Right lobe of liver (tissue), 6 donors: ENCODE results near the gene CCT3. TPM values are rescaled to one million over a fixed set of nuclear protein-coding genes. Genes with fewer than 3 reads are reported as not detected.
"Not testable (repeated sequence)": the region's sequence is repeated elsewhere in the genome, so short reads cannot be mapped to it uniquely, and the experiment has no call there.

ENCODE experiments used
- ATAC-seq, 4 donors: fragments of 200-7000 bp; cut with Tn5 transposase; one replicate each; pipeline ENCODE4 v1.9.1; 2020; ENCODE audit warnings: mild to moderate bottlenecking in 4 of 4, moderate library complexity in 4 of 4
- DNase-seq, 3 donors: peaks; one replicate each; pipeline ENCODE4 v3.0.0-alpha.2; 2020
- H3K27ac ChIP-seq, 3 donors: fragments of 200-600 bp; one replicate each; pipeline ENCODE4 v1.8.0; 2022
- H3K27me3 ChIP-seq, 2 donors: fragments of 200-600 bp; one replicate each; pipeline ENCODE4 v1.8.0; 2022
- H3K36me3 ChIP-seq, 4 donors: fragments of 200-600 bp; sonication (generic) in 1 of 4; one replicate each; pipeline versions ENCODE4 v1.5.1 to v1.8.0; 2017 to 2022; ENCODE audit warnings: control low read depth in 1 of 4
- H3K4me1 ChIP-seq, 4 donors: fragments of 200-600 bp; sonication (generic) in 1 of 4; one replicate each; pipeline versions ENCODE4 v1.5.1 to v1.8.0; 2017 to 2022; ENCODE audit warnings: control low read depth in 1 of 4
- H3K4me3 ChIP-seq, 3 donors: fragments of 200-600 bp; one replicate each; pipeline ENCODE4 v1.8.0; 2022
- H3K9me3 ChIP-seq, 4 donors: fragments of 200-600 bp; sonication (generic) in 1 of 4; one replicate each; pipeline versions ENCODE4 v1.5.1 to v1.8.0; 2017 to 2022; ENCODE audit warnings: control low read depth in 1 of 4
- CTCF ChIP-seq, 4 donors: fragments of 200-600 bp in 3 of 4; fragments of 450-650 bp in 1 of 4; IDR thresholded peaks; one replicate each; pipeline versions ENCODE4 v1.5.1 to v1.8.0; 2016 to 2022; ENCODE audit warnings: antibody characterized with exemption in 4 of 4, mild to moderate bottlenecking in 2 of 4
- POLR2A ChIP-seq: fragments of 450-650 bp; IDR thresholded peaks from one replicate; pipeline ENCODE4 v1.6.1; 2017; ENCODE audit warnings: antibody characterized with exemption, mild to moderate bottlenecking
- WGBS: methylation state at CpG from one replicate; pipeline ENCODE4 v1.1.6; 2018; ENCODE audit warnings: low coverage, low lambda C conversion rate; ENCODE audit not compliant: insufficient coverage; ENCODE audit errors: missing lambda C conversion rate; 5-methylcytosine and 5-hydroxymethylcytosine counted together
- intact Hi-C, 2 donors: fragments of 100-400 bp; cut with DNase I; formaldehyde crosslinking; loops; one replicate each; pipeline versions ENCODE4 v1.11.2 to v1.14.1; 2022
- total RNA-seq, 6 experiments: library from RNA; depleted of rRNA in 2 of 6; stranded (reverse); fragments of >200 nt in 2 of 6; fragmentation: NEBNext Ultra II Directional in 3 of 6; extraction: Animal tissue kit (Norgen Biotek cat#: 25700) in 3 of 6; gene quantifications; one replicate each; pipeline versions ENCODE4 v1.1.0 to v1.2.4, GENCODE V29; 2016 to 2023
- donor health status: DM: no; HTN: yes; CAD: no.
- donor health status: DM: no; HTN: no; CAD: no.
- donor health status: DM: no; HTN: no; CAD: no.
- donor health status: DM: no; HTN: yes; CAD: no.
- donor health status: DM: no; HTN: yes; CAD: no.

Gene CCT3
- total RNA-seq, 6 experiments from 2014 or later: 79.3 to 179 (median 115) TPM

GRCh38 chr1:156337052-156337887 is 822 bp downstream of the CCT3 start:
- ATAC-seq (no peak), DNase-seq (no peak)
- peak overlapping the region; percentile 47 to 86 (median 70) for H3K27ac ChIP-seq
- intact Hi-C loops: no loop called here
- H3K36me3 ChIP-seq: peaks cover 3 to 35% (median 19%) of the 10 kb centered on the region in 4 donors
- no peak for TF ChIP-seq CTCF (IDR thresholded peaks at IDR 0.05)
- 35% methylated on average over 32 of the region's 34 CpGs for WGBS
- peaks cover 0 to 15% (median 3%) of the 10 kb centered on the region in 4 donors for H3K4me1 ChIP-seq
- H3K27me3 ChIP-seq: no peaks in the 10 kb centered on the region
- peak overlapping the region; percentile 62 to 91 (median 82) for H3K4me3 ChIP-seq
- H3K9me3 ChIP-seq: no peaks in the 10 kb centered on the region

DNA sequence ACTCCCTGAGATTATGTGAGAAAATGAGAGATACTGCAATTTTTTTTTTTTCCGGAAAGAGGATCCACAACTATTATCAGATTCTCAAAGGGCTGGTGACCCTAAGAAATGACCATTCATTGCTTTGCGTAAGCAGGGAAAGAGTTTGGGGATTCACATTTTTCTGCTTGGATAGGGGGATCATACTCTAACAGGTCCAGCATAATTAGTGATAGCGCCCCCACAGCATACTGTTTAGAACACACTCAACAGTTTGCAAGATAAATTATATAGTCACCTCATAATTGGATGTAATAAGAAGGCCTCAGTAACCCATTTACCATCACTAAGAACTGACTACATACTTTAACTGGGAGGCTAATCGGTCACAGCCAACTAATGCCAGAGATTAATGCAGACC is 1.9 kb downstream of the CCT3 start:
- intact Hi-C loops: no loop called here
- Histone ChIP-seq H3K9me3 (no peaks in the 10 kb centered on the region), H3K4me3 (peak overlapping the region in 2 of 3 donors; percentile 62 to 91), H3K27ac (no peak overlapping the region), H3K36me3 (peaks cover 7 to 45% (median 22%) of the 10 kb centered on the region in 4 donors), H3K4me1 (peaks cover 0 to 15% (median 3%) of the 10 kb centered on the region in 4 donors), H3K27me3 (no peaks in the 10 kb centered on the region)
- TF ChIP-seq POLR2A (no peak), CTCF (IDR thresholded peaks at IDR 0.05) (peak in 1 of 4 donors; percentile 6)
- 66% methylated on average over 4 of the region's 4 CpGs for WGBS
- ATAC-seq (no peak), DNase-seq (no peak)

DNA sequence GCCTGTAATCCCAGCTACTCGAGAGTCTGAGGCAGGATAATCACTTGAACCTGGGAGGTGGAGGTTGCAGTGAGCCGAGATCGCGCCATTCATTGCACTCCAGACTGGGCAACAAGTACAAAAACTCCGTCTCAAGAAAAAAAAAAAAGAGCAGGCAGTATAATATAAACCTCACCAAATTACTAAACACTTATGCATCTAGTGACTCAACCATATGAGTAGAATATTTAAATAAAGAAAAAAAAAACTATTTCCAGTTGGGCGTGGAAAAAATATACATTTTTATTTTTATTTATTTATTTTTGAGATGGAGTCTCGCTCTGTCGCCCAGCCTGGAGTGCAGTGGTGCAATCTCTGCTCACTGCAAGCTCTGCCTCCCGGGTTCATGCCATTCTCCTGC is 14.9 kb downstream of the CCT3 start:
- ATAC-seq, H3K9me3 ChIP-seq, H3K27me3 ChIP-seq, DNase-seq, intact Hi-C loops, H3K4me3 ChIP-seq, H3K27ac ChIP-seq, H3K4me1 ChIP-seq: not testable (repeated sequence)
- 93% methylated on average over 7 of the region's 9 CpGs for WGBS
- H3K36me3 ChIP-seq: peaks cover 18 to 86% (median 41%) of the 10 kb centered on the region in 4 donors

- Histone ChIP-seq H3K27ac (no peak overlapping the region), H3K27me3 (no peaks in the 10 kb centered on the region), H3K36me3 (peaks cover 18 to 100% (median 63%) of the 10 kb centered on the region in 4 donors), H3K4me1 (no peaks in the 10 kb centered on the region), H3K9me3 (no peaks in the 10 kb centered on the region), H3K4me3 (no peak overlapping the region)
- no peak for DNase-seq
- intact Hi-C loops: no loop called here
- WGBS: 71% methylated on average over 3 of the region's 3 CpGs
- TF ChIP-seq POLR2A (no peak), CTCF (IDR thresholded peaks at IDR 0.05) (no peak)
- no peak for ATAC-seq
Observed at GRCh38 chr1:156320560-156320959, 17.5 kb downstream of the CCT3 start.

- peaks cover 18 to 100% (median 66%) of the 10 kb centered on the region in 4 donors for H3K36me3 ChIP-seq
- WGBS: no CpG with 5 or more reads among the region's 1 CpG
- intact Hi-C loops: no loop called here
- H3K9me3 ChIP-seq: no peaks in the 10 kb centered on the region
- no peak overlapping the region for H3K27ac ChIP-seq
- H3K4me3 ChIP-seq: no peak overlapping the region
- no peaks in the 10 kb centered on the region for H3K27me3 ChIP-seq
- no peaks in the 10 kb centered on the region for H3K4me1 ChIP-seq
- TF ChIP-seq POLR2A (no peak), CTCF (IDR thresholded peaks at IDR 0.05) (peak; percentile 35 to 59 (median 54))
- ATAC-seq (peak in 2 of 4 donors; percentile 36 to 40), DNase-seq (no peak)
Observed at GRCh38 chr1:156319664-156320063, 18.4 kb downstream of the CCT3 start.
